Measurements from ENCODE around the gene WDFY3. TPM values are rescaled to one million over a fixed set of nuclear protein-coding genes. Genes with fewer than 3 reads are reported as not detected.

WDFY3 gene
- total and polyA plus RNA-seq, 10 donors: 1.6 to 208 (median 127) TPM

DNA sequence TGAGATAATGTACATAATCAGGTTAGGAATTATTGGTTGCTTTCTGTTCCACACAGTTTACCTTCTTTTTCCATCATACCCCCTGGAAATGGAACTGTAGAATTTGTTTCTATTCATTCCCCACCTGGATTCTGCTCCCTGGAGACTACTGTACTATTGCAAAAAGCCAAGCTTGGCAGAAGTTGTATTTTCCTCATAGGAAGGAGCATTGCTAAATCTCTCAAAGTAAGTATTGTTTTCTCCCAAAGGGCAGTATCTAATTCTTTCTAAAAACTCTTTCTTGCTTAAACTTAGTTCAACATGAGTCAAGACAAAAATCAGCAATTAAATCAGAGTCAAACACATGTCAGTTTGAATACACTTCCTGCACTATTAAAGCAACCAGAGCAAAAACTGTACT lies 247.4 kb downstream of the WDFY3 start:
- H3K27me3 ChIP-seq (replicated peaks in 1 of 7): no peaks in the 10 kb centered on the region
- TF ChIP-seq, protein P1, sequence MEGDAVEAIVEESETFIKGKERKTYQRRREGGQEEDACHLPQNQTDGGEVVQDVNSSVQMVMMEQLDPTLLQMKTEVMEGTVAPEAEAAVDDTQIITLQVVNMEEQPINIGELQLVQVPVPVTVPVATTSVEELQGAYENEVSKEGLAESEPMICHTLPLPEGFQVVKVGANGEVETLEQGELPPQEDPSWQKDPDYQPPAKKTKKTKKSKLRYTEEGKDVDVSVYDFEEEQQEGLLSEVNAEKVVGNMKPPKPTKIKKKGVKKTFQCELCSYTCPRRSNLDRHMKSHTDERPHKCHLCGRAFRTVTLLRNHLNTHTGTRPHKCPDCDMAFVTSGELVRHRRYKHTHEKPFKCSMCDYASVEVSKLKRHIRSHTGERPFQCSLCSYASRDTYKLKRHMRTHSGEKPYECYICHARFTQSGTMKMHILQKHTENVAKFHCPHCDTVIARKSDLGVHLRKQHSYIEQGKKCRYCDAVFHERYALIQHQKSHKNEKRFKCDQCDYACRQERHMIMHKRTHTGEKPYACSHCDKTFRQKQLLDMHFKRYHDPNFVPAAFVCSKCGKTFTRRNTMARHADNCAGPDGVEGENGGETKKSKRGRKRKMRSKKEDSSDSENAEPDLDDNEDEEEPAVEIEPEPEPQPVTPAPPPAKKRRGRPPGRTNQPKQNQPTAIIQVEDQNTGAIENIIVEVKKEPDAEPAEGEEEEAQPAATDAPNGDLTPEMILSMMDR (IDR thresholded peaks at IDR 0.05 in 8 of 11, conservative IDR thresholded peaks at IDR 0.05 in 3 of 11): no peak
- TF ChIP-seq POLR2A (IDR thresholded peaks at IDR 0.05): no peak
- TF ChIP-seq POLR2AphosphoS5 (IDR thresholded peaks at IDR 0.05): no peak
- H3K36me3 ChIP-seq: peaks cover 0 to 100% (median 22%) of the 10 kb centered on the region in 6 donors

DNA sequence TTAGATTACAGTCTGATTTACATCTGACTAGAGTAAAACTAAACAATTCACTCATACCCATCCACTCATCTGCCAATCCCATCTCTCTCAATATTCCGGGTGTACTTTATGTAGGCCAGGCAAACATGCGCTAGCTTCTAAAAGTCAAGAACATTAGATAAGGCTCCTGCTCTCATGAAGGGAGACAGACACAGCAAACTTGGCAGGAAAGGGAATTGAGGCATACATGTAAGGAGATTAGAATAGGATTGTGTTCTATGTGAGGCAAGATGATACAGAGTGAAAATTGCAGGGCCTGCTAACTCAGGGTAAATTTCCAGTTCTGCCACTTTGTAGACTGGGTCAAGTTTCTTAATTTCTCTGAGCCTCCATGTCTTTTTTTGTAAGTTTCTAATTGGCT lies 247.8 kb downstream of the WDFY3 start:
- H3K27me3 ChIP-seq (replicated peaks in 1 of 7): no peaks in the 10 kb centered on the region
- DNase-seq: no peak
- H3K4me1 ChIP-seq: no peaks in the 10 kb centered on the region
- H3K27ac ChIP-seq: no peak overlapping the region
- H3K9me3 ChIP-seq: no peaks in the 10 kb centered on the region
- no peak overlapping the region for H3K4me3 ChIP-seq
- H3K36me3 ChIP-seq: peaks cover 0 to 100% (median 22%) of the 10 kb centered on the region in 6 donors
- intact Hi-C loops (cut with DNase I; ENCODE audit: low total_unique reads): no loop called here
- TF ChIP-seq POLR2A (IDR thresholded peaks at IDR 0.05): no peak
- TF ChIP-seq POLR2AphosphoS5 (IDR thresholded peaks at IDR 0.05): no peak
- TF ChIP-seq, protein P1 (IDR thresholded peaks at IDR 0.05 in 8 of 11, conservative IDR thresholded peaks at IDR 0.05 in 3 of 11): no peak
- 96 to 100% (median 99%) methylated on average over 2 of the region's 2 CpGs for WGBS, 5 donors

More for the DNA sequence above, 247.4 kb downstream of the WDFY3 start:
- Histone ChIP-seq H3K9me3 (no peaks in the 10 kb centered on the region), H3K27ac (no peak overlapping the region), H3K4me1 (no peaks in the 10 kb centered on the region), H3K4me3 (no peak overlapping the region)
- no peak for DNase-seq
- intact Hi-C loops (cut with DNase I; ENCODE audit: low total_unique reads): no loop called here

DNA sequence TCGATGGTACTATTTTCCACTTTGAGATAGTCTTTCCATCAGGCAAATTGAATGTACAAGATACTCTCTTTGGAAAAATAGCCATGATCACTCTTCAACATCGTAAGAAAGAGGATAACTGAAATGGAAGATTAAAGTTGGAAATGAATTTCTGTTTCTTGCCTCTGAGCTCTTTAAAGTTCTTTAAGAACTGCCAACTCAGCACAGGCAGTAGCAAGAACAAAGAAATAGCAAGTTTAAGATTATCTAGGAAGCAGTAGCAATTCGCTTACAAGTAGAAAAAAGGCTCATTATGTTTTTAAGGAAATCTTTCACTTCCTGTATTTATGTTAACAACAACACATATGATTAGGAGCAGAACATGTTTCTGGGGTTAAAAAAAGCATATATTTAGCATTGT lies 255.9 kb downstream of the WDFY3 start:
- intact Hi-C loops (cut with DNase I; ENCODE audit: low total_unique reads): no loop called here
- Histone ChIP-seq H3K27me3 (replicated peaks in 1 of 7) (no peaks in the 10 kb centered on the region), H3K4me1 (no peaks in the 10 kb centered on the region), H3K4me3 (no peak overlapping the region), H3K36me3 (peaks cover 0 to 98% (median 29%) of the 10 kb centered on the region in 6 donors), H3K9me3 (no peaks in the 10 kb centered on the region), H3K27ac (no peak overlapping the region)
- 78 to 89% (median 83%) methylated on average over 3 of the region's 3 CpGs for WGBS, 5 donors
- TF ChIP-seq POLR2A (IDR thresholded peaks at IDR 0.05): no peak
- DNase-seq: no peak

DNA sequence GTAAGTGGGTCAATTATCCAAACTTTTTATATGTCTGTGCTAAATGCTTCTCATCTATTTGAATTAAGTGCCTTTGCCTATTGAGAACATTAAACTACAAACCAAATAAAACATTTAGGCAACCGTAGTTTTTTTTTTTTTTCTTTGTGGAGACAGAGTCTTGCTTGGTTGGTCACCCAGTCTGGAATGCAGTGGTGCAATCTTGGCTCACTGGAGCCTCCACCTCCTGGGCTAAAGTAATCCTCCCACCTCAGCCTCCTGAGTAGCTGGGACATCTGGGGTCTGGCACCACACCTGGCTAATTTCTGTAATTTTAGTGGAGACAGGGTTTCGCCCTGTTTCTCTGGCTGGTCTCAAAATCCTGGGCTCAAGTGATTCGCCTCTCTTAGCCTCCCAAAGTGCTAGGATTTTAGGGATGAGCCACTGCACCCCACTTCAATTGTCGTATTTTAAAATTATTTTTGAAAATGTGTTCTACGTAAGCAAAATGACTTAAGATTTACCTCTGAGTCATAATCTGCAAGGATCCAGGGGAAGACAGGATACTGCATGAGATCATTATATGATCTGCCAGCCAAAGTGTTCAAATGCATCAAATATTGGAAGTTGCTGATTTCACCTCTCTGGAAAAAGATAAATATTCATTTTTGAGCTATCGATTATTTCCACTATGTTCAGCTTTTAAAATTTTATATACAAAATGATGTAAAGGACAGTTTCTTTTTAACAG lies 257.9 kb downstream of the WDFY3 start:
- 93 to 96% (median 96%) methylated on average over 6 of the region's 6 CpGs for WGBS, 5 donors
- H3K27ac ChIP-seq: no peak overlapping the region
- H3K36me3 ChIP-seq: peaks cover 0 to 98% (median 27%) of the 10 kb centered on the region in 6 donors
- H3K4me3 ChIP-seq: no peak overlapping the region
- intact Hi-C loops (cut with DNase I; ENCODE audit: low total_unique reads): no loop called here
- DNase-seq: no peak
- H3K4me1 ChIP-seq: no peaks in the 10 kb centered on the region
- no peak for TF ChIP-seq POLR2A (IDR thresholded peaks at IDR 0.05)
- TF ChIP-seq POLR2AphosphoS5 (IDR thresholded peaks at IDR 0.05): no peak
- TF ChIP-seq, protein P1 (IDR thresholded peaks at IDR 0.05 in 8 of 11, conservative IDR thresholded peaks at IDR 0.05 in 3 of 11): no peak
- H3K27me3 ChIP-seq (replicated peaks in 1 of 7): no peaks in the 10 kb centered on the region
- no peaks in the 10 kb centered on the region for H3K9me3 ChIP-seq

Data from spleen (tissue), 11 donors.